H9 (cell line): ENCODE measurements around the gene ABCG8. TPM values are rescaled to one million over a fixed set of nuclear protein-coding genes. Genes with fewer than 3 reads are reported as not detected.

ENCODE experiments used
- DNase-seq: peaks from one replicate; pipeline ENCODE4 v3.0.0-alpha.2; 2017
- H2AFZ ChIP-seq: one replicate; pipeline ENCODE4 v1.6.1; 2013; ENCODE audit warnings: mild to moderate bottlenecking, low read length, control low read depth, moderate library complexity
- H2AK5ac ChIP-seq: 2 replicates; pipeline ENCODE4 v1.6.1; 2013; ENCODE audit warnings: low read length, control low read depth, mixed read lengths; ENCODE audit not compliant: insufficient read length
- H2BK120ac ChIP-seq: one replicate; pipeline ENCODE4 v1.6.1; 2013; ENCODE audit warnings: low read depth, mild to moderate bottlenecking, low read length, control low read depth, inconsistent platforms; ENCODE audit not compliant: poor library complexity, severe bottlenecking
- H2BK12ac ChIP-seq: 2 replicates; pipeline ENCODE4 v1.6.1; 2013; ENCODE audit warnings: low read length, control low read depth, mixed read lengths, low read depth; ENCODE audit not compliant: insufficient read length
- H2BK15ac ChIP-seq: 2 replicates; pipeline ENCODE4 v1.6.1; 2013; ENCODE audit warnings: low read depth, low read length, control low read depth
- H2BK20ac ChIP-seq: one replicate; pipeline ENCODE4 v1.6.1; 2013; ENCODE audit warnings: low read depth, mild to moderate bottlenecking, low read length, control low read depth, inconsistent platforms; ENCODE audit not compliant: poor library complexity, severe bottlenecking
- H2BK5ac ChIP-seq: 2 replicates; pipeline ENCODE4 v1.6.1; 2013; ENCODE audit warnings: low read length, control low read depth, mixed read lengths; ENCODE audit not compliant: insufficient read length
- H3K14ac ChIP-seq: 2 replicates; pipeline ENCODE4 v1.6.1; 2013; ENCODE audit warnings: low read length, control low read depth; ENCODE audit not compliant: insufficient read depth
- H3K18ac ChIP-seq: 2 replicates; pipeline ENCODE4 v1.6.1; 2013; ENCODE audit warnings: low read depth, mild to moderate bottlenecking, mixed read lengths, low read length, control low read depth; ENCODE audit not compliant: insufficient read length
- H3K23ac ChIP-seq: 2 replicates; pipeline ENCODE4 v1.6.1; 2013; ENCODE audit warnings: low read length, control low read depth, mixed read lengths, low read depth; ENCODE audit not compliant: insufficient read length
- H3K23me2 ChIP-seq: 2 replicates; pipeline ENCODE4 v1.6.1; 2013; ENCODE audit warnings: low read depth, mild to moderate bottlenecking, mixed read lengths, low read length, control low read depth; ENCODE audit not compliant: insufficient read length, poor library complexity, severe bottlenecking
- H3K27ac ChIP-seq: 2 replicates; pipeline ENCODE4 v1.5.1; 2013; ENCODE audit warnings: low read length, control low read depth, mixed read lengths, low read depth; ENCODE audit not compliant: insufficient read length
- H3K27me3 ChIP-seq: 2 replicates; pipeline ENCODE4 v1.6.1; 2013; ENCODE audit warnings: low read length, control low read depth, inconsistent platforms; ENCODE audit not compliant: insufficient read depth
- H3K4ac ChIP-seq: 2 replicates; pipeline ENCODE4 v1.6.1; 2013; ENCODE audit warnings: low read depth, mild to moderate bottlenecking, control low read depth, inconsistent platforms, low read length, moderate library complexity
- H3K4me1 ChIP-seq: 2 replicates; pipeline ENCODE4 v1.6.1; 2013; ENCODE audit warnings: low read length, control low read depth, inconsistent platforms; ENCODE audit not compliant: insufficient read depth
- H3K4me2 ChIP-seq: 2 replicates; pipeline ENCODE4 v1.6.1; 2013; ENCODE audit warnings: low read length, control low read depth, mixed read lengths; ENCODE audit not compliant: insufficient read length, insufficient read depth
- H3K56ac ChIP-seq: 2 replicates; pipeline ENCODE4 v1.6.1; 2013; ENCODE audit warnings: low read depth, mild to moderate bottlenecking, mixed read lengths, low read length, control low read depth; ENCODE audit not compliant: insufficient read length
- H3K79me1 ChIP-seq: 2 replicates; pipeline ENCODE4 v1.6.1; 2013; ENCODE audit warnings: low read depth, mild to moderate bottlenecking, moderate library complexity, low read length, control low read depth, inconsistent platforms; ENCODE audit not compliant: insufficient read depth, poor library complexity, severe bottlenecking
- H3K79me2 ChIP-seq: 2 replicates; pipeline ENCODE4 v1.6.1; 2013; ENCODE audit warnings: low read length, control low read depth, inconsistent platforms; ENCODE audit not compliant: insufficient read depth
- H3K9ac ChIP-seq: 2 replicates; pipeline ENCODE4 v1.6.1; 2013; ENCODE audit warnings: low read length, control low read depth, mixed read lengths; ENCODE audit not compliant: insufficient read length; ENCODE audit errors: extremely low read depth
- H3K9me3 ChIP-seq: one replicate; pipeline ENCODE4 v1.6.1; 2013; ENCODE audit warnings: low read depth, low read length, inconsistent platforms; ENCODE audit not compliant: control insufficient read depth
- H3T11ph ChIP-seq: one replicate; pipeline ENCODE4 v1.6.1; 2013; ENCODE audit warnings: mild to moderate bottlenecking, low read length, control low read depth, inconsistent platforms
- H4K20me1 ChIP-seq: one replicate; pipeline ENCODE4 v1.6.1; 2013; ENCODE audit not compliant: control insufficient read depth, insufficient read length, insufficient read depth
- H4K5ac ChIP-seq: 2 replicates; pipeline ENCODE4 v1.6.1; 2013; ENCODE audit warnings: low read depth, mild to moderate bottlenecking, mixed read lengths, low read length, control low read depth; ENCODE audit not compliant: insufficient read length
- H4K8ac ChIP-seq: replicated peaks from 2 replicates; pipeline ENCODE4 v1.6.1; 2013; ENCODE audit warnings: low read length, control low read depth, mixed read lengths, low read depth; ENCODE audit not compliant: insufficient read length
- H4K91ac ChIP-seq: 2 replicates; pipeline ENCODE4 v1.6.1; 2013; ENCODE audit warnings: low read depth, mild to moderate bottlenecking, moderate library complexity, mixed read lengths, low read length, control low read depth; ENCODE audit not compliant: insufficient read length
- H3K27ac Mint-ChIP-seq, 3 experiments: 2 replicates in 2 of 3; 3 replicates in 1 of 3; pipeline ENCODE4 v1.8.0; 2020 to 2021; ENCODE audit warnings: mixed read lengths in 3 of 3, mild to moderate bottlenecking in 1 of 3, moderate library complexity in 1 of 3
- H3K27me3 Mint-ChIP-seq: 2 replicates; pipeline ENCODE4 v1.8.0; 2021; ENCODE audit warnings: low read depth, mild to moderate bottlenecking, moderate library complexity, mixed read lengths
- H3K36me3 Mint-ChIP-seq, 3 experiments: 2 replicates in 2 of 3; 3 replicates in 1 of 3; pipeline ENCODE4 v1.8.0; 2020 to 2021; ENCODE audit warnings: low read depth in 3 of 3, mixed read lengths in 3 of 3; ENCODE audit not compliant: insufficient read depth in 1 of 3
- H3K4me1 Mint-ChIP-seq, 2 experiments: 2 replicates each; pipeline ENCODE4 v1.8.0; 2020; ENCODE audit warnings: mixed read lengths in 2 of 2
- H3K4me3 Mint-ChIP-seq, 2 experiments: 2 replicates in 1 of 2; 3 replicates in 1 of 2; pipeline ENCODE4 v1.8.0; 2020 to 2021; ENCODE audit warnings: mild to moderate bottlenecking in 2 of 2, mixed read lengths in 2 of 2, moderate library complexity in 1 of 2
- H3K9me3 Mint-ChIP-seq, 2 experiments: 2 replicates in 1 of 2; 3 replicates in 1 of 2; pipeline ENCODE4 v1.8.0; 2020; ENCODE audit warnings: mild to moderate bottlenecking in 2 of 2, mixed read lengths in 2 of 2, moderate library complexity in 1 of 2
- CTCF ChIP-seq: fragments of 200-600 bp; sonication (generic); conservative IDR thresholded peaks from 3 replicates; pipeline ENCODE4 v1.8.0; 2021; ENCODE audit warnings: antibody characterized with exemption, mild to moderate bottlenecking
- WGBS: extraction: QIAGEN DNeasy Blood & Tissue Kit; methylation state at CpG from one replicate; pipeline ENCODE4 v1.1.7; 2013; ENCODE audit warnings: missing lambda C conversion rate, low lambda C conversion rate, mixed read lengths; ENCODE audit not compliant: insufficient read length; ENCODE audit errors: extremely low coverage; 5-methylcytosine and 5-hydroxymethylcytosine counted together
- total RNA-seq: library from RNA; stranded (reverse); gene quantifications from 2 replicates; pipeline ENCODE4 v1.2.1, GENCODE V29; 2021

Gene ABCG8
- total RNA-seq, 1 experiment from 2014 or later, result not detected

GRCh38 chr2:43890855-43891254 is 52.1 kb downstream of the ABCG8 start:
- no peak overlapping the region for H3K18ac ChIP-seq
- no peak overlapping the region for H4K91ac ChIP-seq
- H4K8ac ChIP-seq, result no peak overlapping the region
- no peaks in the 10 kb centered on the region for H3K23me2 ChIP-seq
- H3T11ph ChIP-seq, result no peak overlapping the region
- H3K14ac ChIP-seq, result no peak overlapping the region
- H3K79me1 ChIP-seq, result no peaks in the 10 kb centered on the region
- H2BK120ac ChIP-seq, result no peak overlapping the region
- no peak overlapping the region for H3K56ac ChIP-seq
- H2AFZ ChIP-seq, result no peak overlapping the region
- H3K27me3 ChIP-seq, result no peaks in the 10 kb centered on the region
- H2BK15ac ChIP-seq, result no peak overlapping the region
- no peak overlapping the region for H4K5ac ChIP-seq
- DNase-seq, result no peak
- no peaks in the 10 kb centered on the region for H3K4me1 Mint-ChIP-seq
- H3K4me1 ChIP-seq, result no peaks in the 10 kb centered on the region
- H3K4ac ChIP-seq, result no peak overlapping the region
- no peaks in the 10 kb centered on the region for H3K79me2 ChIP-seq
- H3K9me3 ChIP-seq, result no peaks in the 10 kb centered on the region
- no peak overlapping the region for H3K4me2 ChIP-seq
- no peak overlapping the region for H3K4me3 Mint-ChIP-seq
- H3K23ac ChIP-seq, result no peak overlapping the region
- no peak overlapping the region for H3K9ac ChIP-seq
- WGBS, result no CpG with 5 or more reads among the region's 4 CpGs
- no peak overlapping the region for H2AK5ac ChIP-seq
- no peak overlapping the region for H3K27ac ChIP-seq
- peak overlapping the region in 2 of 3 experiments; percentile 35 to 65; a peak in 4 of 7 replicates for H3K27ac Mint-ChIP-seq
- peaks cover 51 to 87% (median 81%) of the 10 kb centered on the region in 3 experiments for H3K36me3 Mint-ChIP-seq
- H2BK5ac ChIP-seq, result no peak overlapping the region
- H2BK12ac ChIP-seq, result no peak overlapping the region
- H4K20me1 ChIP-seq, result no peaks in the 10 kb centered on the region
- no peak for TF ChIP-seq CTCF
- H3K27me3 Mint-ChIP-seq, result no peaks in the 10 kb centered on the region
- H2BK20ac ChIP-seq, result no peak overlapping the region
- H3K9me3 Mint-ChIP-seq, result no peaks in the 10 kb centered on the region
